ENCODE data around the gene NMT2.

Gene NMT2

DNA sequence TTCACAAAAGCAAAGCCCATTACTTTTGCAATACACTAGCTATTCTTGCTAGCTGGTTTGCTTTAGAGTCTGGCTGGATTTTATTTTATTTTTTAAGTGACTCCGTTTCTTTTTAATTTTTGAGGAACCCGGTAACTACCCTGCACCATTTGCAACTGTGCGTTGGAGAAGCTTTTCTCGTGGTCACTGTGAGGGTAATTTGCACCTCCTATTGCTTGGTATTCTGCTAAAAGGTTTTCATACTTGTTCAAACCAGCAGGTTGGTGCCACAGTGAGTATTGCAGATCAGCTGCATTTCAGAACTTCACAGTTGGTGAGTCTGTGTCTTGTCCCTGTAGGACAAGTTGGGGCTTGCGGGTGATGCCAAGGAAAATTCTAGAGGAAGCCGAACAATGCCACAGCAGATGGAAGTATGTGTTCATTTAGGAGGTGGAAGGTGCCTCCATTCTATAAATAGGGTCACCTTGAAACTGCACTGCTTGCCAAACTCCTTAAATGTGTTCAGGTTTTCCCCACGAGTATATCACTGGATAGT lies 3.9 kb upstream of the NMT2 start:
- peak in 1 of 2 experiments; percentile 23 for DNase-seq (ENCODE audit: low read depth in 1 of 2, low spot score in 1 of 2)
- no peak for TF ChIP-seq JUND (IDR thresholded peaks at IDR 0.05; ENCODE audit: low read depth)
- in situ Hi-C loops (cut with HindIII; ENCODE audit: low pct_unique_long_range_greater_than_20kb, low sequenced_read_pairs) = no loop called here

DNA sequence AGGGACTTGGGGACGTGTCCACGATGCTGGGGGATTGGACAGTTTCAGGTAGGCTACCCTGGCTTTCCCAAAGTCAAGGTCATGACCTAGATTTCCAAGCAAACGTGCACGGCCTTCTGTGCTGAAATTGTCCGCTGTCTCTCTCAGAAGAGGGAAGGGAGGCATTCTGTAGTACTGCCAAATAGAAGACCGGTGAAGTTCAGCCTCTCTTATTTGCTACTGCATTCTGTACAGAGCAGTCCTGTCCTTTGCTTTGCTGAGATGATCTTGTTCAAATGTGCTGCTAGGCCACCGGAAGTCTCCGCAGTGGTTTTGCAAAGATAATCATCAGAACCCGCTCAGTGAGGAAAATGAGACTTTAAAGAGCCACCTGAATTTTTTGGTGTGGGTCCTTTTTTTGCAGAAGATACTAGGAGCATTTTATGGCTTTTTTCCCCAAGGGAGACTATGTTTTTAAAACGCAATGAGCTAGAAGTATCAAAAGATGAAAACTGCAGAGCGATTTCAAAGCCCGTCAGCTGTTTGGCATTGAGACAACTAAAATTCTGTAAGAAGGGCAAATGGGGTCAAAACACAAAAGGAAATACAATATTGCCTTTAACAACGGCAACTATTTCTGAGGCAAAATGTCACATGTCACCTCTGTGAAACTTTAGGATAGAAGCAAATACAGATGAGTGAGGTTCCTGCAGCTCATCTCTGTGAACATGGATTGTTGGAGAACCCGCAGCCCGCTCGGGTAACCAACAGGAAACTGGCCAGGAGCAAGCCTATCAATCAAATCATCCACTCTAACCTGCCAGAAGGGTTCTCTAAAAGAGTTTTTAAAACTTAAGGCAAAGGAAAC lies 1.3 kb upstream of the NMT2 start:
- in situ Hi-C loops (cut with HindIII; ENCODE audit: low pct_unique_long_range_greater_than_20kb, low sequenced_read_pairs) = no loop called here
- DNase-seq (ENCODE audit: low read depth in 1 of 2, low spot score in 1 of 2) = no peak
- no peak for TF ChIP-seq JUND (IDR thresholded peaks at IDR 0.05; ENCODE audit: low read depth)

DNA sequence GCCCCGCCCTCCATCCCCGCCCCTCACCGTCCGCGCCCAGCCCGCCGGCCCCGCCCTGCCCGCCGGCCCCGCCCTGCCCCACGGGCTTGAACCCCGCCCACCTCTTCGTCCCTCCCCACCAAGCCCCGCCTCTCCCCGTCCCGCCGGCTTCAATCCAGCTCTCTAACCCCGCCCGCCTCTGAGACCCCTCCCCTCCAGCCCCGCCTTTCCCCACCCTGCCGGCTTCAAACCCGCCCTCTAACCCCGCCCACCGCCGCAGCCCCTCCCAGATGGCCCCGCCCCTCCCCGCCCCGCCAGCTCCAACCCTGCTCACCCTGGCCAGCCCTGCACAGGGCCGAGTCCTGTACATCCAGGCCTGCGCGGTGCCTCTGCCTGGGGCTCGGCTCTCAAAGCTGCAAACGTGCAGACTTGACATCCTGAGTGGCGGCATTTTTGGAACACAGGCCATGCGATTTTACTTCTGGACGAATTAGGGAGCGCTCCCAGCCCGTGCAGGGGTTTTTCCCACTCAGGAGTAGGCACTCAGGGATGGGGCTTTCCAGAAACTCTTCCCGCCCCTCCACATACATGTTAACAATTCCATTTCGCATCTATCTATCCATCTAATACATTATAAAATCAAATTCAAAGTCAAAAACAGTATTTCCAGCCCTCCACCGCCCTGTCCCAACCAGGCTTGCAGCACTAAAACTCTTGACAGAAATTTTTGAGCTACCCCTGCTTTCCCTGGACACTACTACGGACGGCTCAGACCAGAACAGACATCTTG lies 477 bp upstream of the NMT2 start:
- DNase-seq (ENCODE audit: low read depth in 1 of 2, low spot score in 1 of 2) = peak; percentile 93 to 97
- TF ChIP-seq JUND (IDR thresholded peaks at IDR 0.05; ENCODE audit: low read depth) = no peak
- in situ Hi-C loops (cut with HindIII; ENCODE audit: low pct_unique_long_range_greater_than_20kb, low sequenced_read_pairs) = no loop called here

DNA sequence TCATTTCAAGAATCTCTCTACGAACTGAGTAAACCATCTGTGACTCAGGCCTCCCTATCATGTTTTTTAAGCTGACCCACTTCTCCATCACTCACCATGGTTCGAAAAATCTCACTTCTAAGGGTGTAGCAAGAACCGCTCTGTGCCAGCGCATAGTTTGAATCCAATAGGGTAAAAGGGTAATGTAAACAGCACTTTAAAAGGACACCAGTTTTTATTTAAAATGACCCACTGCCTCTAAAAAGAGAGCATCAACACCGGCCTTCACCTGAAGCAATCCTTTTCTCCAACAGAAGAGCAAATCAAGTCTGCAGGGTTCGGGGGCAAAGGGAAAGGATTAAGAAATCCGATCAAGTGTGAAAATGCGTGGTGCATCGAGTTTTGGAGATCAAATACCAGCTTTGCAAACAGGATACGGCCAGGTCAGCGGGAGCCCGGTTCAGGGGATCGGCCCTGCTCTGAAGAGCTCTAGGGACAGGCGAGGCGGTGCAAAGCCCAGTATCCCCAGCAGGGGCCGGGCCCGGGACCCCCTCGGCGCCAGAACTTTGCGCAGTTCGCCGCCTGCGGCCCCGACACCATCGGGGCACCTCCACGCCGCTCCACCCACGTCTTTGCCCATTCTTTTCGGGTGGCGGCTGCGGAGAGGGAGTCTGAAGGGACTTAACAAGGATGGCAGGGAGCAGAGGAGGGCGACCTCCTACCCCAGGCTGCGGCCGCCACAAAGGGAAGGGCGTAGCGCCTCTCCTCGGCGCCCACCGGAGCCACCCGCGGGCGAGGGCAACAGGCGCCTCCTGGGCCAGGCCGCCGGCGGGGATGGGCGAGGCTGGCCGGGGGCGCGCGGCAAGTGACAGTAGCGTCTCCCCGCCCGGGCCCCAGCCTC lies 842 bp downstream of the NMT2 start:
- DNase-seq (ENCODE audit: low read depth in 1 of 2, low spot score in 1 of 2) = peak; percentile 52 to 54
- in situ Hi-C loops (cut with HindIII; ENCODE audit: low pct_unique_long_range_greater_than_20kb, low sequenced_read_pairs) = no loop called here
- TF ChIP-seq JUND (IDR thresholded peaks at IDR 0.05; ENCODE audit: low read depth) = no peak

DNA sequence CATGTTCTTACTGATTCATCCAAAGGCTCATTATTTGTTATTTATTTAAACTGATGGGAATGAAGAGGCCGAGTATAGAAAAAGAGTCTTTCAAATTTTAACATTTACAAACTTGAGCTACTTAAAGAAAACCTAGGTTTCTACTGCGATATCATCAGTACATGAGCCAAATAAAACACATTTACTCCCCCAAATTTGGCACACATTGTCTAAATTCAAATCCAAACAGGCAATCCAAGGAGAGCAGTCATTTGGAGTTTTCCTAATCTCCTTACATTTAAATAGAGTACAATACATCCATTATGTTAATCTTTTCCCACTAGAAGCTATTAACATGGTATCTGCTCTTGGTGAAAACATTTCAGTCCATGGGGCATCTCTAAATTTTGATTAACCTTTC lies 2.2 kb downstream of the NMT2 start:
- DNase-seq (ENCODE audit: low read depth in 1 of 2, low spot score in 1 of 2) = no peak
- in situ Hi-C loops (cut with HindIII; ENCODE audit: low pct_unique_long_range_greater_than_20kb, low sequenced_read_pairs) = no loop called here
- no peak for TF ChIP-seq JUND (IDR thresholded peaks at IDR 0.05; ENCODE audit: low read depth)

DNA sequence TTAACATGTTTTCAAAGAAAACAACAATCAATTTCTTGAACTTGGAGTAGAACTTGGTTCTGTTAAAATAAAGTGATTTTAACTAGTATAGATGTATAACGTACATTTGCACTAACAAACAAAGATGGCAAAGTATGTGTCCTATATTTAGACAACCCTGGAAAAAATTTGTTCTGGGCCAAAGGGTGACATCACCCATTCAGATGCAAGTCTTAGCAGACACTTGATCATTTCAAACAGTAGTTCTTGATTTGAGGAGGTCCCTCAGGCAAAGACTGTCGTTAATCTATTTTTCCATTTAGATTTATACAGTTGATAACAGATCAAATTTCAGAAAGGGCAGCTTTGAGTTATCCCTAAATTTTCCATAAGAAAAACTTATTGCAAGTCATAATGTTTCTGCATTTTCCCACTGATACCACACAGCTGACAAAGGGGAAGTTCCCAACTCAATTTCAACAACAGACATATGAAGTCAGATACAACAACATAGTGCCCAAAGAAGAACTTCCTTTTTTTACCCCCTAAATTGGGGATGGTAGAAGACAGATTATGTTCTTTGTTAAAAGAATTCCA lies 5.2 kb downstream of the NMT2 start:
- no peak for TF ChIP-seq JUND (IDR thresholded peaks at IDR 0.05; ENCODE audit: low read depth)
- no peak for DNase-seq (ENCODE audit: low read depth in 1 of 2, low spot score in 1 of 2)
- in situ Hi-C loops (cut with HindIII; ENCODE audit: low pct_unique_long_range_greater_than_20kb, low sequenced_read_pairs) = no loop called here

DNA sequence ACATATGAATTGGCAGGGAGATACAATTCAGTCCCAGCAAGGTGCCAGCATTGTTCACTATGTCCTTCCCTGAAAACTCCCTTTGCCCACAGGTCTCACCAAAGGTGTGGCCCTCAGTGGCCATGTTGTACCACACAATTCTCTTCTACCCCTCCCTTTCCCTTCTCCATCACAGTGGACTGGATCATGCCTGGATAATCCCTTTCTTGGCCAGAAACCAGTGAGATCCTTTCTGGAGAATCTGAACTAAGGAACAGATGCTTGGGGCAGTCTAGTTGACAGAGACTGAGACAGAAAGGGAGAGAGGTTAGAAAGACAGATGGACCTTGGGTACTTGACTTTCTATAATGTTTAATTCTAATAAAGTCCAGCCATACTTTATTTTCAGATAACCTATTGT lies 9.5 kb downstream of the NMT2 start:
- in situ Hi-C loops (cut with HindIII; ENCODE audit: low pct_unique_long_range_greater_than_20kb, low sequenced_read_pairs) = no loop called here
- no peak for TF ChIP-seq JUND (IDR thresholded peaks at IDR 0.05; ENCODE audit: low read depth)
- no peak for DNase-seq (ENCODE audit: low read depth in 1 of 2, low spot score in 1 of 2)

DNA sequence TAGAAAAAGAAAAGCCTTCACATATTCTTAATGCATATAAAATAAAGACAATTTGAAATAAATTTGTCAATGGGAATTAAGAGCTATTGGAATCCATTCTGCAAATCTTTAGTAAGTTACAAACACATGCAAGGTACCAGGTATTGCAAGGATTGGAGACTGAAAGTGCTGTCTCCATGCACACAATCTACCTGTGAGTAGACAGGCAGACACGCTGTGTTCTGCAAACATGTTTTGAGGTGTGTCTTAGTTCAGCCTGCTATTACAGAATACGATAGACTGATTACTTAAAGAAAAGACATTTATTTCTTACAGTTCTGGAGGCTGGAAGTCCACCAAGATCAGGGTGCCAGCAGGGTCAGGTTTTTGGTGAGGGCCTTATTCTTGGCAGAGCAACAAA lies 10.0 kb downstream of the NMT2 start:
- TF ChIP-seq JUND (IDR thresholded peaks at IDR 0.05; ENCODE audit: low read depth) = no peak
- DNase-seq (ENCODE audit: low read depth in 1 of 2, low spot score in 1 of 2) = no peak
- in situ Hi-C loops (cut with HindIII; ENCODE audit: low pct_unique_long_range_greater_than_20kb, low sequenced_read_pairs) = no loop called here

DNA sequence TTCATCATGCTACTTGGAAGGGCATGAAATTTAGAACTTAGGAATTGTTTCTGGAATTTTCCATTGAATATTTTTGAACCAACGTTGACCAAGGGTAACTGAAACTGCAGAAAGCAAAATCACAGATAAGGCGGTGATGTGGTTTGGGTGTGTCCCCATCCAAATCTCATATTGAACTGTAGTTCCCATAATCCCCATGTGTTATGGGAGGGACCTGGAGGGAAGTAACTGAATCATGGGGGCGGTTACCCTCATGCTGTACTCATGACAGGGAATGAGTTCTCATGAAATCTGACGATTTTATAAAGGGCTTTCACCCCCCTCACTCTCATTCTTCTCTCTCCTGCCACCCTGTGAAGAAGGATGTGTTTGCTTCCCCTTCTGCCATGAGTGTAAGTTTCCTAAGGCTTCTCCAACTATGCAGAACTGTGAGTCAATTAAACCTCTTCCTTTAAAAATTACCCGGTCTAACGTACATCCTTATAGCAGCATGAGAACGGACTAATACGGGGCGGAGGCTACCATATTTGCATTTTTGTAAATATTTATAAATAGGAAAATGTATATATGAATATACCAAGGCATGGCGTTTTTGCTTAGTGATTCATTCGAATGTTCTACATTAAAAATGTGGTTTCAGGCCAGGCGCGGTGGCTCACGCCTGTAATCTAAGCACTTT lies 12.4 kb downstream of the NMT2 start:
- no peak for TF ChIP-seq JUND (IDR thresholded peaks at IDR 0.05; ENCODE audit: low read depth)
- no peak for DNase-seq (ENCODE audit: low read depth in 1 of 2, low spot score in 1 of 2)
- in situ Hi-C loops (cut with HindIII; ENCODE audit: low pct_unique_long_range_greater_than_20kb, low sequenced_read_pairs) = no loop called here

DNA sequence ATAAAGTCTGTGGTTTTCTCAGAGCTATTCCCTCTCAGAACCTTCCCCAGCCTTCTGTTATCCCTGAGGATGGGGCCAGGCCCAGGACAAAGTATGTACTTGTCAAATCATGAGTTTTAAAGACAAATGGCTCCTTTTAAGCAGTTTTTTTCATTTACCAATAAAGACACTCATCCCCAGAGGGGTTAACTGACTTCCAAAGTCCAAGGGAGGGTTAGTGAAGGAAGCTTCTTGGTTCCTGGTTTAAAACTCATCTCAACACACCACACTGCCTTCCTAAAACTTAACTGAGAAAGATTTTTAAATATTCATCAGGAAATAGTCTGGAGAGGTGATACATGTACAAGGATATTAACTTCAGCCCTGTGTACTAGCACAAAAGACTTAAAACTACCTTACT lies 15.9 kb downstream of the NMT2 start:
- no peak for TF ChIP-seq JUND (IDR thresholded peaks at IDR 0.05; ENCODE audit: low read depth)
- in situ Hi-C loops (cut with HindIII; ENCODE audit: low pct_unique_long_range_greater_than_20kb, low sequenced_read_pairs) = no loop called here
- DNase-seq (ENCODE audit: low read depth in 1 of 2, low spot score in 1 of 2) = no peak

DNA sequence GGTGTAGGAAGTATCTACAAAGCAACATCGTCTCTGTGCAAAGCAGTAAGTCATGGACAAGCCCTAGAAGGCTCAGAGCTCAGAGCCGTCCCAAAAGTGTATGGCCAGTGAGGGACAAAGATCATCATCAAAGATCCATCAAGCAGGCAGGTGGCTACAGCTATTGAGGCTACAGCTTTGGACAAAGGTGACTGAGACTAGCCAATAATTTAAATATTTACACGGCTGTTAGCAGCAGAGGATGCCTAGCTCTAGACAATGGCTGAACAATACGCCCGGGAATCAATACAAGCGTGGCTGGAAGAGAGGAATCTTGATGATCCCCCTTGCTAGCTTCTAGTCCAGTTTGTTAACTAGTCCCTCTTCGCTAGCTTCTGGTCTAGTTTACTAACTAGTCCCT lies 17.9 kb downstream of the NMT2 start:
- in situ Hi-C loops (cut with HindIII; ENCODE audit: low pct_unique_long_range_greater_than_20kb, low sequenced_read_pairs) = no loop called here
- no peak for TF ChIP-seq JUND (IDR thresholded peaks at IDR 0.05; ENCODE audit: low read depth)
- no peak for DNase-seq (ENCODE audit: low read depth in 1 of 2, low spot score in 1 of 2)

Data from T47D (cell line).